Kidney epithelial cell (primary cell): ENCODE measurements around the gene MBP. TPM values are rescaled to one million over a fixed set of nuclear protein-coding genes. Genes with fewer than 3 reads are reported as not detected.

Experiments used
- DNase-seq: peaks from one replicate; pipeline ENCODE4 v3.0.0-alpha.2; 2010; ENCODE audit warnings: low read depth
- H3K27me3 ChIP-seq: 2 replicates; pipeline ENCODE4 v1.6.0; 2011; ENCODE audit warnings: low read length; ENCODE audit not compliant: control insufficient read depth, insufficient read depth
- H3K36me3 ChIP-seq: 2 replicates; pipeline ENCODE4 v1.5.1; 2011; ENCODE audit warnings: low read length; ENCODE audit not compliant: control insufficient read depth, insufficient read depth
- H3K4me3 ChIP-seq: 2 replicates; pipeline ENCODE4 v1.5.1; 2011; ENCODE audit warnings: low read depth, mild to moderate bottlenecking, control low read depth, low read length
- total RNA-seq: library from RNA; depleted of rRNA; stranded (reverse); fragments of >200 nt; gene quantifications from 2 replicates; pipeline ENCODE4 v1.2.3, GENCODE V29; 2015
- TF ChIP-seq, protein P1 (sequence below): IDR thresholded peaks from 2 replicates; pipeline ENCODE4 v1.5.1; 2011; ENCODE audit warnings: mild to moderate bottlenecking, moderate library complexity, low read length, control low read depth, inconsistent platforms; ENCODE audit not compliant: insufficient read depth, poor library complexity, severe bottlenecking

The MBP gene
- total RNA-seq, 1 donor from 2014 or later = 29.1 TPM

DNA sequence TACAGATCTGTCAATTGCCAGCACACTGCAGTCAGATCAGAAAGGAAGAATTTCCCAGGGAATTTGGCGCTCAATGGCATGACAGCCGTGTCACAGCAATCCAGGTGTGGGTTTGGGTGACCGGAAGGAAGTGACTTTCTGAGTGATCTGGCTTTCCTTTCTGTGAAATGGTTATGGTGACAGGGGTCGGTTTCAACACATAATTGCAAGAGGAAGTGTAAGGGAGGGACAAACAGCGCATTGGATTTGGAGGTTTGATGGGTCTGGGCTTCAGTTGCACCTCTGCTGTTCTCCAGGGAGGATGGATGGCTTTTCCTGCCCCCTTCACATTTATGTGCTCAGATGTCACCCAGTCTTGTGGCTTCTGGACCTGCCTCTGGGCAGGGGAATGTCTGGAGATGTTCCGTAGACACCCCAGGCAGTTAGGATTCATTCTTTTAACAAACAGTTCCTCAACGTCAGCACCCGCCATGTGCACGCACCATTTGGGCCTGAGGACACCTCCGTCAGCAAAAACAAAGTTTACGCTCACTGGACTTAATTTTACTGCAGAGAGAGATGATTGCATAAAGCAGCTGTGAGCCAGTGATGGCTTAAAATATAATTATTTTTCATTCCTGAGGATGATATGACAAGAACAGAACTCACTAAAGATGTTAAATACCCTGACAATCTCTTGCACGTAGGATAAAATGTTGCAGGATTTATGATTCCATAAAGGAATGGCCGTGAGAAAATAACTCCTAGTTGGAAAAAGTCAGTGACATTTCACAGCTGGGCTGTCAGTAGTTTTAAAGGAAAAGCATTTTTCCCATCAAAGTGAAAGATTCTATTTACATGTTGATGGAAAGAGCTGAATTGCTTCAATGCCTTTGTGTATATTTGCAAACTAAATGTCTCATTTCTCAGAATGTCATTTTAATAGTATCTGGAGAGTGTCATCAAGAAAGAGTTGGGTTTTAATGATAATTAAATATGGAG, 36.9 kb downstream of the MBP start:
- TF ChIP-seq, protein P1, sequence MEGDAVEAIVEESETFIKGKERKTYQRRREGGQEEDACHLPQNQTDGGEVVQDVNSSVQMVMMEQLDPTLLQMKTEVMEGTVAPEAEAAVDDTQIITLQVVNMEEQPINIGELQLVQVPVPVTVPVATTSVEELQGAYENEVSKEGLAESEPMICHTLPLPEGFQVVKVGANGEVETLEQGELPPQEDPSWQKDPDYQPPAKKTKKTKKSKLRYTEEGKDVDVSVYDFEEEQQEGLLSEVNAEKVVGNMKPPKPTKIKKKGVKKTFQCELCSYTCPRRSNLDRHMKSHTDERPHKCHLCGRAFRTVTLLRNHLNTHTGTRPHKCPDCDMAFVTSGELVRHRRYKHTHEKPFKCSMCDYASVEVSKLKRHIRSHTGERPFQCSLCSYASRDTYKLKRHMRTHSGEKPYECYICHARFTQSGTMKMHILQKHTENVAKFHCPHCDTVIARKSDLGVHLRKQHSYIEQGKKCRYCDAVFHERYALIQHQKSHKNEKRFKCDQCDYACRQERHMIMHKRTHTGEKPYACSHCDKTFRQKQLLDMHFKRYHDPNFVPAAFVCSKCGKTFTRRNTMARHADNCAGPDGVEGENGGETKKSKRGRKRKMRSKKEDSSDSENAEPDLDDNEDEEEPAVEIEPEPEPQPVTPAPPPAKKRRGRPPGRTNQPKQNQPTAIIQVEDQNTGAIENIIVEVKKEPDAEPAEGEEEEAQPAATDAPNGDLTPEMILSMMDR = no peak
- Histone ChIP-seq H3K27me3 (no peaks in the 10 kb centered on the region), H3K4me3 (no peak overlapping the region), H3K36me3 (peaks cover 1% of the 10 kb centered on the region)
- DNase-seq = no peak

DNA sequence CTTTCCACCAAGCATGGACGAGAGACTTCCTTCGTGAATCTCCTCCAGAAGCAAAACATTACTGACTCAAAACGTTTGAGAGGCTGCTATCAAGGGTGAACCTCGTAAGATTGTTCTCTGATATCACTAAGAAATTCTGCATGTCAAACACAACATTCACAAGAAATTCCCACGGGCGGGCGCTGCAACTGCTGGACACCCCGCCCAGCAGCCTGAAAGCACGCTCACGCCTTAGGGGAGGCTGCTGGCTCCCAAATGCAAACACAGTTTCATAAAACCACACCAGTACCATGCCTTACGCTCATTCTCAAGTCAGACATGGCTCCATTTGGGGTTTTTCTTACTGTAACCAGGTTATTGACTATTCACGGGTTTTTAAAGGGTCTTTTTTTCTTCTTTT, 39.0 kb downstream of the MBP start:
- peaks cover 1% of the 10 kb centered on the region for H3K36me3 ChIP-seq
- DNase-seq = no peak
- TF ChIP-seq, protein P1 = no peak
- no peak overlapping the region for H3K4me3 ChIP-seq
- H3K27me3 ChIP-seq = no peaks in the 10 kb centered on the region

DNA sequence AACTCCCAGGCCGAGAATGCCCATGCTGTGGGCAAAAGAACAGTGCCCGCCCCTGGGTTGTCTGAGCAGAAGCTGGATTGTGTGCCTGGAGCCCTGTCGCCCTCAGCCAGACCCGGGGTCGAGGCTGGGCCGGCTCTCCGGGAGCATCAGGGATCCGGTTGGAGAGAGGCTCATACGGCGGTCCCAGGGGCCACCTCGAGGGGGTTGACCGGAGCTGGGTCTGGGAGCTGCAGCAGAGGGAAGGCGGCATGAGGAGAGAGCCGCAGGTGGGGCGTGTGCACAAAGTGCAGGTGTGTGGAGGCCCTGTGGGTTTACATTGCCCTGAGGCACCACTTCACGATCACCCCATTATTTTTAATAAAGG, 39.5 kb downstream of the MBP start:
- H3K36me3 ChIP-seq = peaks cover 1% of the 10 kb centered on the region
- no peak overlapping the region for H3K4me3 ChIP-seq
- no peaks in the 10 kb centered on the region for H3K27me3 ChIP-seq
- TF ChIP-seq, protein P1 = no peak
- no peak for DNase-seq

DNA sequence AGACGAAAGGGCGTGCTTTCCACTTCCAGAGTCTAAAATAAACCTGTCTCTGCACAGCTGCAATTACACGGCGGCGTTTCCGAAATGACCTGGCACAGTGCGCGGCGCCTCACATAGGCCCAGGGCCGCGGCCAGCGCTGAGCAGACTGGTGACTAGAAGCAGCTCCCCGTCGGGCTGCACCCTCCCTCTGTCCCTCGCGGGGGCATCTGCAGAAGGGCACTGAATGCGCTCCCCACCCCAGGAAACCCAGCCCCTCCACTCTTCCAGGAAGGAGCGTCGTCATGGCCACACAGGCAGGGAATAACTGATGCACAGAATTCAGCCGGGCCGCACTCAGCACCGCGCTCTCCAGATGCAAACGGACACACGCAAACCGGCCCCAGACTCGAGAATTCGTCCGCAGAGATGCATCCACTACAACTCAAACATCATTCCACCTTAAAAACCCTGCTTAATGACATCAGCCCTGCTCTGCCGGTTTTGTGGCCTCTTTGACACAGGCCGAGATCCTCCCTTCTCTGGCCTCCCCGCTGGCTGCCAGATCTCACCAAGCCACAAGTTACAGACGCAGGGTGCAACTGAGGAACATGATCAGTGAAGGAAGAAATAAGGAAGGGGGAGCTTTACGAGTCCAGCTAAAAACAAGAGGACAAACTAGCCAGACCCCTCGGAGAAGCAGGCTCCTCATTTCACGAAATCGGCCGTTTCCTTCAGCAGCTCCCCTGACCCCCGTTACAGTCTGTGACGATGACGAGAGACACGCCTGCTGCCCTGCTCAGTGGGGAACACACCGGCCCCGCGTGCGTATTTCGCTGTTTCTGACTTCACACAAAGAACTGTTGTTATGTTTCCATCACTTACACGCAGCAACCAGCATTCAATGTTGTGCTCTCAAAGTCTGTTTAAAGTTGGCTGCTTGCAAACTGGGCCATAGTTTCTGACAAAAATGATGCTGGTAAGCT, 40.2 kb downstream of the MBP start:
- H3K36me3 ChIP-seq = peaks cover 1% of the 10 kb centered on the region
- H3K4me3 ChIP-seq = no peak overlapping the region
- DNase-seq = no peak
- TF ChIP-seq, protein P1 = no peak
- no peaks in the 10 kb centered on the region for H3K27me3 ChIP-seq

DNA sequence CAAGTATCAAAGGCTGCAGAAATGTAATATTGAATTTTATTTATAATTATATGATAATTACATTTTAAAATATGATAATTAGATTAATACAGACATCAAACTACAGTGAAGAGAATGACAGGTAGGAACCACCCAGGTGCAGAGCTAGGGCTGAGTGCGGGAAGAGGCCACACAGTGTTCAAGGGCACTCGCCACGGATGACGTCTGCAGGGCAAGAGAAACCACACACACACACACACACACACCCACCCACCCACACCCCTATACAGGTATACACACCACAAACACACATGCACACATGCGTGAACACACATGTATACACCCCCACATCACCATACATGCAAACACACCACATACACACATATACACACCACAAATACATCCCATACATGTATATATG, 41.2 kb downstream of the MBP start:
- peaks cover 1% of the 10 kb centered on the region for H3K36me3 ChIP-seq
- TF ChIP-seq, protein P1 = no peak
- no peak overlapping the region for H3K4me3 ChIP-seq
- no peak for DNase-seq
- H3K27me3 ChIP-seq = no peaks in the 10 kb centered on the region
